T47D (cell line): ENCODE data around the gene SKOR2.

Experiments used
- DNase-seq, 2 experiments: peaks; one replicate each; pipeline versions ENCODE4 v3.0.0 to v3.0.0-alpha.2; 2011 to 2012; ENCODE audit warnings: low read depth in 1 of 2, low spot score in 1 of 2
- JUND ChIP-seq: IDR thresholded peaks from 2 replicates; pipeline ENCODE4 v1.6.1; 2012; ENCODE audit warnings: low read depth
- in situ Hi-C: cut with HindIII; loops from 2 replicates; pipeline ENCODE4 v1.10.0; 2016; ENCODE audit warnings: low sequenced_read_pairs, low pct_unique_long_range_greater_than_20kb

The SKOR2 gene

DNA sequence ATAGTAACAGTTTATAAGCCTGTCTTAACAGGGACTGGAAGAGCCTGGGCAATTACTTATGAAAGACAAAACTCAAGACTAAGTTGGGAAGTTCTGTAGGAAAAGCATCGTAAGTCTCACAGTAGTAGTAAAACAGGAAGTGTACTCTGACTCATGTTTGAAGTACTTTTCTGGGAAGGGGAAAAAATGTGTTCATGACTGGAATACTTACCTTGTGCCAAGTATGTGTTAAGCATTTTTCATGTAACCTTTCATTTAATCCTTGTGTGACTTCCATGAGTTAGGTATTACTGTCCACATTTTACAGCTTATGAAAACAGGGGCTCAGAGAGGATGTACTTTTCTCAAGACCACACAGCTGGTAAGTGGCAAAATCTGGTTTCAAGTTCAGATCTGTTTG lies 13.7 kb upstream of the SKOR2 start:
- in situ Hi-C loops: no loop called here
- TF ChIP-seq JUND: no peak

DNA sequence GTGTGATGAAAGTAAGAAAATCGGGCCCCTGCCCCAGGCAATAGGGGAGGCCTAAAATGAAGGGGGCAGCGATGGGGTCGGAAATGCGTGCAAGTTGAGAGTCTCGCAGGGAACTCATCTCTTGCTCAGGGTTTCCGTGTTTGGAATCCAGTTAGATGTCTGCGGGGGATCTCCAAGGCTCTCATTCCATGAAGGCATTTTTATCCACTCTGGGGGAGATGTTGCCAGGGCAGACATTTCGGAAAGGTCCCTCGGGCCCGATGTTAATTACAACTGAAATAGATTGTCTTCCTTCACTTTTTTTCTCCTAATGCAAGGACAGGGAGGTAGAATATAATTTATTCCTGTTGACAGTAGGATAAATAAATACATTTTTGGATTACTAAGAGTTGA lies 12.8 kb upstream of the SKOR2 start:
- no peak for TF ChIP-seq JUND
- no peak for DNase-seq
- in situ Hi-C loops: no loop called here

More for the DNA sequence above, 13.7 kb upstream of the SKOR2 start:
- DNase-seq: no peak

DNA sequence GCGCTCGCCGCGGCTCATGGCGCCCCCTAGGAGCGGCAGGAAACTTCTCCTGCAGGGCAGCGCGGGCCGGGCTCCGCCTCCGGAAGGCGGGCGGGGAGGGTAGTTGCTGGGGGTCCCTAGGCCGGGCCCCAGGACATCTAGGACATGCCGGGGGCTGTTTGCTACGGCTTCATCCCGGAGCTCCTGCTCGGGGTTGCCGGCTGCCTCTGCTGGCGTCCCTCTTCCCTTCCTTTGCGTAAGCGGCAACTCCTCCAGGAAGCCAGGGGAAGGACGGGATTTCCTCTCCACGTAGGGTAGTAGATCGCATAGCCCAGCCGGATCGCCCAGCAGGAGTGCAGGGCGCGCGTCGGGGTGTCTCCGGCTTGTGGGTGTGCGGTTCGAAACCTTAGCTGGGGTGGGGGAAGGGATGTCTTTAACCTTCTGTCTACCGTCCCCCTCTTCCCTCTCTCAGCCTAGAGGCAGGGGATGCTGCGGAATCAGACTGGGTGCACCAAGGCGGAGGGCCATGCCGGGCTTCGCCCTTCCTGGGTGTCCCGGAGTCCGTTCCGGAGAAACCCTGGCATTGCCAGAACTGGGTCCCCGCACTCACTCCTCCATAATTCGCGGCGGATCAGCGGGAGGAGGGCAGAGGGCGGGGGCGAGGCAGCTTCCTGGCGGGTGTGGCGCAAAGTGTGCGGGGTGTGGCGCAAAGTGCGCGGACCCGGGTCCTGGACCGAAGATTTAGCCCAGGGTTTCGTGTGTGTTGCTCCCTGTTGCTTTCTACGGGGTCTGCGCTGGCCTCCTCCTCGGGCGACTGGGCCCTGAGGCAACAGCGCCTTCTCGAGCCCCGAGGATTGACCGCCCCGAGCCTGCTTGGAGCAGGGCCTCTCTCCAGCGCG lies 12.2 kb upstream of the SKOR2 start:
- in situ Hi-C loops: no loop called here
- TF ChIP-seq JUND: no peak
- DNase-seq: no peak

DNA sequence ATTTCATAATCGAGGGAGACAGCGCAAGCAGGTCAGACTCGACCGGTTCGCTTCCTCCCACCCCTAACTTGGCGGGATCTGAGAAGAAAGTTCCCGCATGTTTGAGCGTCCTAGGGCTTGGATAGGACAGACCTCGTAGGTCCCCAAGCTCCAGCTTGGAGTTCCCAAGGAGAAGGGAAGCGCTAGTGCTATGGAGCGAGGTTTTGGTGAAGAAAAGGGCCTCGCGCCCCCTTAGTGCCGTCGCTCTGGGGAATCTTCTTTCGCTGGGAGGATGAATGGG lies 11.6 kb upstream of the SKOR2 start:
- in situ Hi-C loops: no loop called here
- no peak for TF ChIP-seq JUND
- no peak for DNase-seq

DNA sequence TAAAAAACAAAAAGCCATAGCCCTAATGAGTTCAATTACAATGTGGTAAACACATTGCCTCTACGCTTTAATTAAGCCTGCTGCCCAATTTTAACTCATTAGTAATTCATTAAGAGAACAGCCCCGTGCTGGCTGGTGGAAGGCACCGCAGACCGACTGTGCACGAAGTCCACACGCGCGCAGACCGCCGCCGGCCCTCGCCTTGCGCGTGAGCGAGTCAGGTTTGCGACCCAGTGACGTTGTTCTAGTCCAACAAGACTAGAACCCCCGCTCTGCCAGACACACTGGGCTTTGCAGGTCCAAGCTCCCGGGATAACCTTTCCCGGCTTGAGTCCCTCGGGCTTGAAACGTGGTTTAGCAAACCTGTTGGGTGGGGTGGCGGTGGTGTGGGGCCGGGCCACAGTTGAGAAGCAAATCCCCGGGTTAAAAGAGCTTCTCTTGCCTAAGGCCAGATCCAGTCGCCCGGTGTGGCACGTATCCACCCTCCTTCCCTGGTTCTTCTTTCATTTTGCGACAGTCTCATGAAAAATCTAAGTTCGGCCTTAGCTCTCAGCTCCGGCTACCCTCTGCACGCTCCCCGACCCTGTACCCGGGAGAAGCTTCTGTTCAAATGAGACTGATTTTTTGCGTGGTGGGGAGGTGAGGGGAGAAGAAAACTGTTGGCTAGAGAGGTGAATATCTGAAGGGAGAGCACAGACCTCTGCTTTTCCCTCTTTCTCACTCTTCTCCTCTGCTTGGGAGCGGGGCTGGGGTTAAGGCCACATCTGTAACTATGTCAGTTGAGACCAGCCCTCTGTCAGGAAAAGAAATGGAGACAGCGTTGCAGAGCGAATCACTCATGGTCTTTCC lies 11.1 kb upstream of the SKOR2 start:
- no peak for TF ChIP-seq JUND
- DNase-seq: no peak
- in situ Hi-C loops: no loop called here

DNA sequence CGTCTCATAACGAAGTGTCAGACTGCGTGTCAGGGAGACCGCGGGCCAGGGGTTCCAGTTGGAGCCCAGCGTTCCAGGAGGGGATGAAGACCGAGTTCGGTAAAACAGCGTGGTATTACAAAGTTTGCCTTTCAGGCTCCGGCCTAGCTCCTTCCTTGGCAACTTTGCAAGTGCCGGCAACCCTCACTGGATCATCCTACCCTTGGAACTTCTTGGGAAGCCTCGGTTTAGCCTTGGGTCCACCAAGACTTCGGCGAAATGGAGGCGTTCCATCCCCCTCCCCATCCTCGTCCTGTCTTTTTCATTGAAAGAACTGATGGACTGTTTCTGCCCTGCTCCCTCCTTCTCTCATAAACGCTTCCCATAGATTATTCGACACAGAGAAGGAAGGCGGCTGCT lies 10.4 kb upstream of the SKOR2 start:
- TF ChIP-seq JUND: no peak
- in situ Hi-C loops: no loop called here
- no peak for DNase-seq

DNA sequence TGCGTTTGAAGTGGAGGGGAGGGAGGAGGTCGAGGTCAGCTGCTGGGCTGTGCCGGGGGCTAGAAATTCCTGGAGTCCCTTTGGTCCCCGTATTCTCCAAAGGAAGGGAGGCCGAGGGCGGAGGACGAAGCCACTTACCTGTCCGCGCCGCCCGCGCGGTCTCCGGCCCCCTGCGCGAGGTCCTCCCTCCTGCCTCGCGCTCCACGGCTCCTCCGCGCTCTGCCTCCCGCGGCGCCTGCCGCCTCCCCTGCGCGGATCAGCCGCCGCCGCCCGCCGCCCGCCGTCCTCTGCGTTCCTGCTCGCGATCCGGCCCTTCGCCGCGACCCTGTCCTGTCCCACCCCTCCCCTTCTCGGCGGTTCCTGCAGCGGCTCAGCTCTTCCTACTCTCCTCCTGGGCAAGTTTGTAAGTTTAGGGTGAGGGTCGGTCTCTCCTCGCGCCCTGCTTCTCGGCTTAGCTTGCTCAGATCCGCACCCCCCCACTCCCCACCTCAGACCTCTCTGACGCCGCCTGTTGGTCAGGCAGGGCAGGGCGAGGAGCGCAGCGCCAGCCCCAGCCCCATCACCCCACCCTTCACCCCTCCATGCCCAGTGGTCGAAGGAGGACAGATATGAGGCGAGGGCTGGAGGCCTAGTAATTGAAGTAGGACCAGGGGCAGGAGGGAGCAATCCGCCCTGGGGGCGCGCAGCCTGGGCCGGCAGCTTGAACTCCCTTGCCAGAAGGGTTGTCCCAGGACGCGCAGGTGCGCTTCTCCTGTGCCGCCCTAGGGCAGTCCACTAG lies 9.7 kb upstream of the SKOR2 start:
- TF ChIP-seq JUND: no peak
- no peak for DNase-seq
- in situ Hi-C loops: no loop called here

DNA sequence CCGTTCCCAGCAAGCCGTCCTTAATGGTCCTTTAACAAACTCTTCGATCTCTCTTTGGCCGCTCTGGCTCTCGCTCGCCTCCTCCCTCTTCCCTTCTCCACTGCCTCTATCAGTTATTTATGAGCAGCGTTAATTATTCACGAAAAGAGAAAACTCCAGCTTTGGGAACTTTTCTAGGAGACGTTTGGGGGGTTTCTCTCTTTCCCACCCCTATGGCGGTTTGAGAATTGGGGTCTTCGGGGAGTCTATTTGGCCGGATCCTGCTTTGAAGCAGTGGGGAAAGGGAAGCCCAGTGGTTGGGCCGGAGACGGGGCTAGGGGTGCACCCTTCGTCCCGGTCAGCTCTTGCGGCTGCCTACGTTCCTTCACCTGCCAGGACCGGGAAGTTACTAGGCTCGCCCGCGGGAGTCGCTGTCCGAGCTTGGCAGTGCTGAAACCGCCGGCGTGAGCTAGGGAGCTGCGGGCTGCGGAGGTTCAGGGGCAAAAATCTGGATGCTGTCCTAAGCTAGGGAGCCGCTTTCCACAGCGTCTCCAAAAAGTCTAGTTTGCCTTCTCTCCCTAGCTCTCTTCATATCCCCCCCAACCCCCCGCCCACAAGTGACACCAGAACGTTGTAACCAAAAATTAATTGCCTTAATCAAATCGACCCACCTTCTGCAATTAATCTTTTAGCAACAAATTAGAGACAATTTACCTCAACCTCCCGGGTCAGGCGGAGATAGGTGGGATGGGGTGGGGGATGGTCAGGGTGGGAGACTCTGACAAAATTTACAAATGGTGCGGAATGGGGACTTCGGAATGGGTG lies 8.9 kb upstream of the SKOR2 start:
- TF ChIP-seq JUND: no peak
- peak; percentile 63 to 64 for DNase-seq
- in situ Hi-C loops: no loop called here

DNA sequence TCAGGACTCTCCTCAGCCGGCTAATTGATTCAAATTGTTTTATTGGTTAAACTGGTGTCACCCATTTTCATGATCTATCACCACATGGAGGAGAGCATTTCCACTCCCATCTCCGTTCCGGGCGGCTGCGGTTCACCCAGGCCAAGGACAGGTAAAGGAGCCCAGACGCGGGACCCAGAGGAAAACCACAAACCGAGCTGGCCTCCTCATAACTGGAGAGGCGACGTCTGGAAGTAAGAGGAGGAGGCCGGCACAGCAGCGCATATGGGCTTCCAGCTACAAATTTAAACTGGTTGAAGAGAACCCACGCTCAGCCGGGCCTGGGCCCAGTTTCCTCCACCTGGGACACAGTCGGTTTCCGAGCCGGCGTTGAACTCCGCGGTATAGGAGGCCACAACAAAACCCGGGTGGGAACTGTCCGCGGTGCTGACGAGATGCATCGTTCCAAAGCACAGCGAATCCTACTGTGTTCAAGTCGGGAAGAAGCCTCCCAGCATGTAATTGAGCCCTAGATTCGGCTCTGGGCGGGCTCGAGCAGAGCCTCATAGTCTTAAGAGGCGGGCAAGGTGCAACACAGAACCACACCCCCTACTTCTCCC lies 3.0 kb upstream of the SKOR2 start:
- in situ Hi-C loops: no loop called here
- TF ChIP-seq JUND: no peak
- DNase-seq: peak; percentile 62 to 75

DNA sequence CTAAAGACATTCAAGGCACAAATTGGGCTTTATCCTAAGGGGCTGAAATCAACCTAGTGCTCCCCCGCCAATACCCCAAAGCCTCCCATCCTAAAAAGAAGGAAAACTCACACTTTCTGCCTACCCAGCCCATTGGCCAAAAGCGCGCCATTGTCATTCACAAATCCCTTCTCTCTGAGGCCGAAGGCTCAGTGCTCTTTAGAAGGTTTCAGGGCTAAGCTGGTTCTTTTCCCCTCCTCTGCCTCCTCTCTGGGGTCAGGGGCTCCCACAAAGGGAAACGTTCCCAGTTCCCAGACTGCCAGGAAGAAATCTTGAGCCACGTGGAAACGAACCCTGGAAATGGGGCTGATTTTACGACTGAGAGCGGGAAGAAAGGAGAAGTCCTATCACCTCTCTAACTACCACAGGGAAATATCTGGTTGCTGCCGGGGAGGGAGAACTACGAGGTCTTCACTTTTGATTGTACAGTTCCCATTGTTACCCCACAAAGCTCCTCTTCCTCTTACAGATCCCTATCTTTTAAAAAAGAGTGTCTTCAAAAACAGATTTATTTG lies 1.7 kb upstream of the SKOR2 start:
- in situ Hi-C loops: no loop called here
- no peak for TF ChIP-seq JUND
- no peak for DNase-seq

DNA sequence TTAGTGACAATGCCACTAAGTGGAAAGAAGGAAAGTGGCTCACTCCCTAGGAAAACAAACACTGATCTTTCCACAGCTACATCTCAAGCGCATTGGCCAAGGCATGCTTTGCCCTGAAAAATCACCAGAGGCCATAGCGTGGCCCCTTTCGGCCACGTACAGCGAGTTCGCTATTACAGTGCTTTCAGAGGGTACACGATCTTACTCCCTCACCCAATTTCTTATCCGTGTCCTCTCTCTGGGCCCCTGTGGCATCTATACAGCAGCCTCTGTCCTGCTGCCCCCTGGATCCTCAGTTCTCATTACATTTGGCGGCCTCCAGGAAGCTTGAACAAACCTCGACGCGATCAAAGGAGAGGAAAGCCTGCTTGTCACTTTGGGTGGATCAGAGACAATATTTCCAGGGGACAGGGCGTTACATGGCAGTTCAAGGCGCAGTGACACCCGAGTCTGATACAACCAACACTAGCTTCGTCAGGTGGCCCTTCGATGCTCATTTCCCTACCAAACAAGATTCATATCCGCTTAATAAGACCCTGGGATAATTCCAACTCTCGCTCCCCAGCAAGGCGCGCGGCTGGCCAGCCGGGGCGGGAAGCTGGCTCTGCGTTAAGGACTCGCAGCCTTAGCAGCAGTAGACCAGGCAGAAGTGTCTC lies 941 bp downstream of the SKOR2 start:
- TF ChIP-seq JUND: no peak
- in situ Hi-C loops: no loop called here
- DNase-seq: no peak
